ENCODE data around the gene SGO1.
A peak's percentile ranks its signal among the peaks of the same experiment; 100 is the strongest.

The SGO1 gene

DNA sequence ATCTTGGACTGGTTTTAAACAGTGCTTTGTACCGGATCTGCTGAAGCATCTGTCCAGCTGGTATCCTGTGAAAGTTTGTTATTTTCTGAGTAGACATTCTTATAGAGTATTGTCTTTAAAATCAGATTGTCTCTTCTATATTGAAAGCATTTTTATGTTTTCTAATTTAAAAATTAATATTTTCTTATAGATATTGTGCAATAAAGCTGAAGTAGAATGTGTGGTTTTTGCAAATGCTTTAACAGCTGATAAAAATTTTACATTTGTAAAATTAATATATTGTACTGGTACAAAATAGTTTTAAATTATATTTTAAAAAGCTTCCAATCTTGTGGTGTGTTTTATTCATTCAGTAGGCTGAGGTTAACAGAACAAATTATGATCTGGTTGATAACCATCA is 31.9 kb downstream of the SGO1 start:
- peak; percentile 17 for FAIRE-seq

DNA sequence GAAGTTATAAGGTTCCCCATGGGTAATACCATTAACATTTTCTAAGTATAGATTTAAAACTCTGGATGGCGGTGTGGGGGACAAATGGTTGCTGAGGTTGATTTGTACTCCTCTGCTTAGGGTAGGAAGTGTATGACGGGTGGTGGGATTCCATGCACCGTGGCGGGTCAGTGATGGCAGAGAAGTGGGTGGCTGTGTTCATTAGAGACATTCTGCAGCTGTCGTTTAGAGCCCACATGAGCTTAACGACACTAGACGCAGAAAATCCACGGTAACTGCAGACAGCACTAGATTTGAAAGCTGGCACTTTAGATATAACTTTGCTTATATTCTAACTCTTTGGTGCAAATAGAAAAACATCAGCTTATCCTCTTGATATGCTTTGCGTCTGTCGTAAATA is 37.5 kb downstream of the SGO1 start:
- no peak for FAIRE-seq

DNA sequence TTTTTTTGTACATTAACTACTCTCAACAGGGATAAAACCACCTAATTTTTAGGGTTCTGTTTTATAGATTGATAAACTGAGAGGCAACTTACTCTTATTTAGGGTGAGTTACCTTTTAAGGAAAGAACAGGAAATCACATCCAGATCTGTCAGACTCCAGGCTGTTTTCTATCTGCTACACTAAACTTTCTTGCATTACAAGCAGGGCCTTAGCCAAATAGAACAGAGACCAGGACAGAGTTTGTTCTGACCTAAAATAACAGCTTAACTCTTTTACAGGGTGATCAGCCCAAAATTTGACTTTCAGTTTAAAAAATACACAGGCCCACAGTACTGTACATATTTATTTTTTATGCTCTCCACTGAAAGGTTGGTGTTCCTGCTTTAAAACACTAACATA is 38.6 kb downstream of the SGO1 start:
- FAIRE-seq = no peak

DNA sequence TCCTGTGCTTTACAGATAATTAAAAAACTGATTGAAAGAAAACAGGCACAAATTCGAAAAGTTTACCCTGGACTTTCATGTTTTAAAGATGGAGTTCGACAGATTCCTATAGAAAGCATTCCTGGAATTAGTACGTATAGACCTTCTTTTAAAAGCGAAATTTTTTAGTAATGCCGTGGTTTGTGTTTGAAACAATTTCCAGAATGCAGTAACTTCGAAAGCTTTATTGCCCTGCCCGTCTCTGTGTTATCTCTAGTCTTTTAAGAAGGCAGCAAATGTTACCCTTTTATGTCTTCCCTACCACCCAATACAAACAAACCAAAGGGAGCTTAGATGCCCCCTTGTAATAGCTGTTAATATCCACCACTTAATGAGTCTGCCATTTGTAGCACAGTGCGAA is 39.7 kb downstream of the SGO1 start:
- no peak for FAIRE-seq

DNA sequence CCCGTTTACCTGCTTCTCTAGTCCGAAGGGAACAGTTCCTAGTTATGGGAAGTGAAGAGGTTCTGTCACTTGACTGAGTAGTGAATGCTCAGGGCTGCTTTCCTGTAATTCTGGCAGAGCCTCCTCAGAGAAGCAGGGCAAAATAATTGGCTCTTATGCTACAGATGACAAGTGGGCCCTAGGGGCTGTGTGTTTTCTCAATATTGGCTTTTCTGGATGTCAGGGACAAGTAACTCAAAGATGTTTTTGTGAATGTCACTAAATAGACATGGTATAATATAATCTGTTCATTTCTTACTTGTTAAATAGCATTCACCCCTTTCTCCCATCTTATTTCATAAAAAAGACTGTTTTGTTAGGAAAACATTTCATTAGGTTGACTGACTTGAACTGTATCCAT is 40.1 kb downstream of the SGO1 start:
- FAIRE-seq = no peak

DNA sequence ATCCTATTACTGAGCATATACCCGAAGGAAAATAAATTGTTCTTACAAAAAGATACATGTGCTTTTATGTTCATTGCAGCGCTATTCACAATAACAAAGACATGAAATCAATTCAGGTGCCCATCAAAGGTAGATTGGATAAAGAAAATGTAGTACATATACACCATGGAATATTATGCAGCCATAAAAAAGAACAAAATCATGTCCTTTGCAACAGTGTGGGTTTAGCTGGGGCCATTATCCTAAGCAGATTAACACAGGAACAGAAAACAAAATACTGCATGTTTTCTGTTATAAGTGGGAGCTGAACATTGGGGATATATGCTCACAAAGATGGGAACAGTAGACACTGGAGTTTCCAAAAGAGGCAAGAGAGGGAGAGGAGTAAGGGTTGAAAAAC is 42.5 kb downstream of the SGO1 start:
- no peak for FAIRE-seq

DNA sequence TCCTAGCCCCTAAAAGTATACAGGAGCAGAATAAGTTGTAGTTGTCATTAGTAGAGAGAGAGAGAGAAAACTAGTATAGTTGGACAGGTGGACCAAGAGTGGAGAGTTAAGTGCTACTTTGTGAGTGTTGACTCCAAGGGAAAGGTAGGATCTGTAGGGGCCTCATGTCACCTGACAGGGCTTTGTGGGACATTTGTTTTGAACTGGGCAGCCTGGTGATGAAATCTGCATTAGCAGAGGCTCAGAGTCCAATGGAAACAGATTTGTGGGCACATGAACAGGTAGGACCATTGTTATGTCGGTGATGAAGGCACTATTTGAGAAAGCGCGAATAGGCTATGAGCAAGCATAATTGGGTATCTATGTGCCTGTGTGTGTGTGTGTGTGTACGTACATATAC is 43.5 kb downstream of the SGO1 start:
- no peak for FAIRE-seq

DNA sequence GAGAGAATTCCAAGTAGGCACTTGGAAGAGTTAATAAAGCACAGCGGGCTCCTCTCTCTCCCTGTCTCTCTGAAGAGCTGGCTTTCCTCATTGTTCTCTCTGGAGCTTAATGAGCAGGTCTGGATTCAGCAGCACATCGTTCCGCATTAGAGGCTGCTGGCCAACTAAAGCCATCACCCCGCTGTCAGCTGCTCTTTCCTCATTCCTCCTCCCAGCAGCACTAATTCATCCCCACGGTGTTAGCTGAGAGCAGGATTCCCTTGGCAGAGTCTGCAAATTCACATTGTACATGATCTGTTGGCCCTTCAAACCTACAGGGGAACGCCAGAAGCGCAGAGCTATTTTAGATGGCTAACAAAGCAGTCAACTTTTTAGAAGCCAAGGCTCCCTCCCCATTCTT is 44.2 kb downstream of the SGO1 start:
- no peak for FAIRE-seq

DNA sequence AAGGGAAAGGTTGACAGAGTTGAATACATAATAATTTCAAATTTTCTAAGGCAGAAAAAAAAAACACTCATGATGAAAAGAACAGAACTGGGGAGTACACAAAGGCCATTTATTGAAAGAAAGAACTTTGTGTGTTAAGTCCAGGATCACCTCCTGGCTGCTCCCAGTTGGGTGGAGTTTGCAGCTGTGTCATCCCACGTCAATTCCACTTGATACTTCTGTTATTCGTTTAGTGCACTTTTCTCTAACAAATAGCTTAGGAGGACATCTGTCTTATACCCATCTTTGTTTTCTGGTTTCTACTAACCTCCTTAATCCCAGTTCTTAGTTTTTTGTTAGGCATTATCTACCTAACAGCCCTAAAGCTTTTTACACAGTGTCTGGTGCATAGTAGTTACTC is 44.7 kb downstream of the SGO1 start:
- FAIRE-seq = no peak

DNA sequence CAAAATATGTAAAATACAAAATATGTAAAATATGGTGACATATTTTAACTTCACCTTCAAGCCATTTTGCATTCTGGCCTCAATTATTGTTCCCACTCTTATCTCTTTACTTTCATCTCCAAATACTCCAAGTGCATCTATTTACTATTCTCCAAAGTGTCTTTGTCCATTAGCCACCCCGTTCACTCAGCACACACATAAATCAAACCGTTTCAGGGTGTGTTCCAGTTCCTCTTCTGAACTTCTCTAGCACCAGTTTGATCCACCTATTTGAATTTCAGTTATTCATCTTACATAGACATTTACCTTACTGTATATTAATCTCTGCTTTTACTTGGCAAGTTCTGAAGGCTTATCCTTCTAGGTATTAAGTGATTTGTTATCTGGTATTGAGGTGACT is 45.1 kb downstream of the SGO1 start:
- no peak for FAIRE-seq

DNA sequence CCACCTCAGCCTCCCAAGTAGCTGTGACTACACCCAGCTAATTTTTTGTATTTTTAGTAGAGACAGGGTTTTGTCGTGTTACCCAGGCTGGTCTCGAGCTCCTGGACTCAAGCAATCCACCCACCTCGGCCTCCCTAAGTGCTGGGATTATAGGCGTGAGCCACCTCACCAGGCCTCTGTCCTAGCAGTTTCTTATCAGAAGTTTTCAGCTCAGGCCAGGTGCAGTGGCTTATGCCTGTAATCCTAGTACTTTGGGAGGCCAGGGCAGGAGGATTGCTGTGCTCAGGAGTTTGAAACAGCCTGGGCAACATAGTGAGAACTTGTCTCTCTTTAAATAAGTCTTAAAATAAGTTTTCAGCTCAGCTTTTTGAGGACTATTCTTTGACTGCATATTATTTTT is 48.4 kb downstream of the SGO1 start:
- no peak for FAIRE-seq

DNA sequence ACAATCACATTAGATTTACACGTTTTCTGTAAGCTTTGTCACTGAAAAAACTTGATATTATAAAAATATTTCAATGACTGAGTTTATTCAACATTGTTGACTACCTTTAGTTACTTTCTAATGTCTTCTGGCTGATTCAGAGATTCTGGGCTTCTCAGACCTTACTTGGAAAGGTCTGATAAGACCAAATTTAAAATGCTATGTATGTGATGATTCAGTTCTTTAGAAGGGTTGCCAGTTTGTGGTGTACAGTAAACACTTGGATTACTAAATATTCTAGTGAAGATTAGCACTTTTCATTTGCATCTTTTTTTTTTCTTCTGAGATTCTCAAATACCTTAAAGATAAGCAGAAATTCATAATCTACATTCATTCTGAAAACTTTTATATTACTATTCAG is 49.8 kb downstream of the SGO1 start:
- no peak for FAIRE-seq

DNA sequence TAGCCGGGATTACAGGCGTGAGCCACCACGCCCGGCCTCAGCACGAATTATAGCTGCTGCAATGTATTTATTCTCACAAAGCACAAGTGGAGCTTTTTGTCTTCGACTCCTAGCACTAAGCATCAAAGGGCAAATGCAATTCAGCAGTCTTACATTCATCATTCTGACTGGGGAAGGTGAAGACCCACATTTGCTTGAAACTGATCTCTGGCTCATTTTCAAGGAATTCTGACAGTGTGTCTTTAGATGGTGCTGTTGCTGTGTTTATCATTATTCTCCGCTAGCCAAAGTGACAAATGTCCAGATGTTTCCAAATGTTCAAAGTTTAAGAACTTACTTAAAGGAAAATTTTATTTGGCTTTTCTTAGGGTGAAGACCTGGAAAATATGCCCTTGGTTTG is 55.9 kb downstream of the SGO1 start:
- no peak for FAIRE-seq

DNA sequence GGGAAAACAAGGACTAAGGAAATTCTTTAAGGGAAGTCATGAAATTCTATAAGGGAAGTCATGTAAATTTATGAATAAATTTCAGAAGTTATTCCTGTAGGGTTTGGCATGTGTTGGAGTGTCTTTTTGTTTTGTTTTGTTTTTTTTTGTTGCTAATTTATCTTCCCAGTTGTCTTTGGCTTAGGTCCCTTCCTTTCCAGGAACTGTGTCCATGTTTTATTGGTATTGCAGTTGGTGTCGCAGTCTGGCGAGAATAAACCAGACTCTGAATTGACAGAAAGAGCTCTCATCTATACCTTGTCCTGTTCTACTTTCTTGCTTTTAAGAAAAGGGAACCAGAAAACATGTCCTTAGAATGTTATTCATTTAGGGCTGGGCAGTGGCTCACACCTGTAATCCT is 57.6 kb downstream of the SGO1 start:
- FAIRE-seq = no peak

DNA sequence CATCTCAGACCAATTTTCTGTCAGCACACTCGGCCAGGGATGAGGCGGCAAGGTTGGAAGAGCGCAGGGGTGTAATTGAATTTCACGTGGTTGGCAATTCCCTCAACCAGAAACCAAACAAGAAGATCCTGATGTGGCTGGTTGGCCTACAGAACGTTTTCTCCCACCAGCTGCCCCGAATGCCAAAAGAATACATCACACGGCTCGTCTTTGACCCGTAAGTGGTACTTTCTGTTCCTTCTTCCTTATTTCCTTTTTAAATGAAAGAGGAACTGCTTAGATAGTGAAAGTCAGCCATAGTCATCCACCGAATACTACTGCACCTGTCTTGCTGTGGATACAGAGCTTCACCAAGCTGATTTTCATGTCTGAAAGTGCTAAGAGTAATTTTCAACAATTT is 60.1 kb downstream of the SGO1 start:
- FAIRE-seq = no peak

DNA sequence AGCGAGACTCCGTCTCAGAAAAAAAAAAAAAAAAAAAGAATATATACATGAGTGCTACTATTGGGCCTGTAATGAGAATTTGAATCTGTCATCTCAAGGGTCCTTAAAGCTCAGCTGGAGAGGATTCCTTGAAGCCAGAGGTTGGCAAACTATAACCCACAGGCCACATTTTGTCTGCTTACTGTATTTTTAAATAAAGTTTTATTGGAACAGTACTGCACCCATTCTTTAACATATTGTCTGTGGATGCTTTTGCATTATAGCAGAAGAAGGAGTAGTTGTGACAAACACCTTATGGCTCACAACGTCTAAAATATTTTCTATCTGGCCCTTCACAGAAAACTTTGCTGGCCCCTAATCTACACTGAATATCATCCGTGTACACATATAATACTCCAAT is 60.7 kb downstream of the SGO1 start:
- FAIRE-seq = no peak

DNA sequence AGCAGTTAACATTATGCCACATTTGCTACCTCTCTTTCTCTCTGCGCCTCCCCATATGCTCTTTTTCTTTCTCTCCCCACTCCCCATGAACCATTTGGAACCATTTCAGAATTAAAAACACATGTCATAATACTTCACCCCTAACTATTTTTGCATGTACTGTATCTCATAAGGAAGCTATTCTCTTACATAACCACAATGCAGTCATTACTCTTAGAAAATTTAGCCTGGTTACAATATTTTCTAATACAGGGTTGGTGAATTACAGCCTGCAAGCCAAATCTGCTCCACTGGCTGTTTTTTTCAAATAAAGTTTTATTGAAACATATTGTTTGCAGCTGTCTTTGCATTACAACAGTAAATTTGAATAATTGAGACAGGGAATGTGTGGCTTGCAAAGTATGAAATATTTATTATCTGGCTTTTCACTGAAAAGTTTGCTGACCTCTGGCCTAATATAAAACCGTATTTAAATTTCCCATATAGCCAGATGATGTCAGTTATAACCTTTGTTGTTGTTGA is 62.8 kb downstream of the SGO1 start:
- no peak for FAIRE-seq

DNA sequence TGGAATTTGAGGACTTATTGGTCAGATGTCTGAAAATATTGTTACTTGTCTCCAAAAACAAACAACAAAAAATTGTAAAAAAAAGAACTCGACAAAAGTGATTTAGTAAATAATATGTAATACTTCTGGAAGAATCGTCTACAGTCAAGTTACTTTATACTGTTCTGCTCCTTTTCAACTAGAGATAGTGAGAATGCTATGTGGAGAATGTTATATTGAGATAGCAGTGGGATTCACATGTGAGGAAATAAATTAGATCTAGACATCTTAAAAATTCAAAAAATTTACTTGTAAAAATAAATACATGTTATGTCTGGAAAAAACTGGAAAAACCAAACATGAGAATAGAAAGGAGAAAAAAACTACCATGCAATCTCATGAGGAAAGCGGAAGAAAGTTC is 64.9 kb downstream of the SGO1 start:
- FAIRE-seq = no peak
